NCI-H2107 treated with DMSO at 0.1 percent for 48 hours (cell line): ENCODE data around the gene RPN2.

ENCODE experiments used
- DNase-seq: peaks from one replicate; lab custom pipeline; 2025; ENCODE audit not compliant: unreplicated experiment; lab: John Stamatoyannopoulos, UW

Gene RPN2

DNA sequence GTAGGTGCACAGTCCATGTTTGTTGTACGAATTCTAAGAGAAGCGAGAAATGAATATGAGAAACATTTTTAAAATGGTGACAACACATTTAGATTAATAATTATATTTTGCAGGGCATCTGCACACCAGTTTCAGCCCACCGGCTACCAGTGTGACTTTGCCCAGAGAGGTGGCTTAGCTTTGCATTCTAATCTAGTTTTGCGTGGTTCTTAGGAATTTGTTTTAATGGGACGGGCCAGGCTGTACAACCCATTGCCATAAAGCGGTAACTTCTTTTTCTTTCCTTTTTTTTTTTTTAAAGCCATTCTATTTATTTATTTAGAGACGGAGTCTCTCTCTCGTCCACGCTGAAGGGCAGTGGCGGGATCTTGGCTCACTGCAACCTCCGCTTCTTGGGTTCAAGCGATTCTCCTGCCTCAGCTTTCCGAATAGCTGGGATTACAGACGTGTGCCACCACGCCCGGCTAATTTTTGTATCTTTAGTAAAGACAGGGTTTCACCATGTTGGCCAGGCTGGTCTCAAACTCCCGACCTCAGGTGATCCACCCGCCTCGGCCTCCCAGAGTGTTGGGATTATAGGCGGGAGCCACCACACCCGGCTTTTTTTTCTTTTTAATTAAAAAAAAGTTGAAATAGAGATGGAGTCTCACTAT lies 111.2 kb downstream of the RPN2 start:
- DNase-seq: no peak
